Stimulated activated naive CD4-positive, alpha-beta T cell treated with Interleukin-2 at 50 U/mL for 16 hours (primary cell): ENCODE results near the gene PTTG1IP2.

ENCODE experiments used
- DNase-seq: peaks from one replicate; lab custom pipeline; 2025; lab: John Stamatoyannopoulos, UW

Gene PTTG1IP2

GRCh38 chr7:90483251-90483650, 13.8 kb downstream of the PTTG1IP2 start:
- DNase-seq, result no peak

GRCh38 chr7:90484706-90485105, 15.3 kb downstream of the PTTG1IP2 start:
- DNase-seq, result no peak

- DNase-seq, result no peak
Observed at GRCh38 chr7:90485734-90486316, 16.4 kb downstream of the PTTG1IP2 start.

GRCh38 chr7:90487808-90488207, 18.4 kb downstream of the PTTG1IP2 start:
- no peak for DNase-seq

- DNase-seq, result no peak
Observed at GRCh38 chr7:90488220-90488619, 18.8 kb downstream of the PTTG1IP2 start.

GRCh38 chr7:90492250-90492649, 22.8 kb downstream of the PTTG1IP2 start:
- DNase-seq, result no peak

- DNase-seq, result no peak
Observed at GRCh38 chr7:90495241-90495640, 25.8 kb downstream of the PTTG1IP2 start.

- DNase-seq, result no peak
Observed at GRCh38 chr7:90502539-90502938, 33.1 kb downstream of the PTTG1IP2 start.

- no peak for DNase-seq
Observed at GRCh38 chr7:90503367-90503766, 33.9 kb downstream of the PTTG1IP2 start.

GRCh38 chr7:90507692-90508091, 38.3 kb downstream of the PTTG1IP2 start:
- no peak for DNase-seq

GRCh38 chr7:90511776-90512175, 42.3 kb downstream of the PTTG1IP2 start:
- DNase-seq, result no peak

- DNase-seq, result no peak
Observed at GRCh38 chr7:90512821-90513254, 43.4 kb downstream of the PTTG1IP2 start.

GRCh38 chr7:90516257-90516656, 46.8 kb downstream of the PTTG1IP2 start:
- DNase-seq, result no peak

- DNase-seq, result no peak
Observed at GRCh38 chr7:90518630-90519029, 49.2 kb downstream of the PTTG1IP2 start.

GRCh38 chr7:90520484-90520883, 51.0 kb downstream of the PTTG1IP2 start:
- no peak for DNase-seq

GRCh38 chr7:90530263-90530662, 60.8 kb downstream of the PTTG1IP2 start:
- DNase-seq, result no peak

GRCh38 chr7:90532231-90532929, 62.9 kb downstream of the PTTG1IP2 start:
- no peak for DNase-seq

GRCh38 chr7:90536449-90536848, 67.0 kb downstream of the PTTG1IP2 start:
- DNase-seq, result no peak

- DNase-seq, result no peak
Observed at GRCh38 chr7:90538405-90538804, 69.0 kb downstream of the PTTG1IP2 start.

GRCh38 chr7:90540406-90540805, 71.0 kb downstream of the PTTG1IP2 start:
- no peak for DNase-seq

- DNase-seq, result no peak
Observed at GRCh38 chr7:90551036-90551435, 81.6 kb downstream of the PTTG1IP2 start.

- no peak for DNase-seq
Observed at GRCh38 chr7:90552521-90552920, 83.1 kb downstream of the PTTG1IP2 start.

- DNase-seq, result no peak
Observed at GRCh38 chr7:90560730-90561129, 91.3 kb downstream of the PTTG1IP2 start.
